Measurements from ENCODE around the gene NOTCH3. TPM values are rescaled to one million over a fixed set of nuclear protein-coding genes. Genes with fewer than 3 reads are reported as not detected.

Gene NOTCH3
- total RNA-seq, 1 donor: 51.8 TPM

DNA sequence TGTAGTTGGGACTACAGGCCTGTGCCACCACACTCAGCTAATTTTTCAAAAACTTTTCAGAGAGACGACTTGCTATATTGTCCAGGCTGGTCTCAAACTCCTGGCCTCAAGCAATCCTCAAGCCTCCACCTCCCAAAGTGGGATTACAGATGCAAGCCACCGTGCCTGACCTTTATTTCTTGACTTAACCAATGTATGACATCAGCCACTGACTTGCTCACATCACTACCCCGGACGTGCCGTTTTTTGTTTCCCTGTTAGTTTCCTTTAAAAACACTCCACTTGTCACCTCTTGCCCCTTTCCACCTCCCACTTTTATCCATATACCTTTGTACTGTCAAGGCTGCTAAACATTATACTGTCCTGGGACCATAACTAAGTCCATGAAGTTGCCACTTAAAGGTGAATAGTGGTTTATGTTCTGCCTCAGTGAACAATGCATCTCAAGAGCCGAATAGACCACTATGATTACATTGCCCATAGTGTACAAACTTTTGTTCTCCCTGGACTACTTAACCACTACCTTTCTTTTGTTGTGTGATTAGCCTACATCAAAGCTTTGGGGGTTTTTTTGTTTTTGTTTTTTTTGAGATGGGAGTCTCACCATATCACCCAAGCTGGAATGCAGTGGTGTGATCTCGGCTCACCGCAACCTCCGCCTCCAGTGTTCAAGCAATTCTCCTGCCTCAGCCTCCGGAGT lies 33.8 kb upstream of the NOTCH3 start:
- DNase-seq (ENCODE audit: insufficient read length, low spot score, missing footprints): peak; percentile 86
- no peak for TF ChIP-seq CTCF (IDR thresholded peaks at IDR 0.05; ENCODE audit: extremely low read depth, low read depth, low read length)
- peaks cover 40% of the 10 kb centered on the region for H3K36me3 ChIP-seq (ENCODE audit: insufficient read depth, low read length)

GRCh38 chr19:15231271-15231670 lies 30.5 kb upstream of the NOTCH3 start:
- Histone ChIP-seq H3K36me3 (ENCODE audit: insufficient read depth, low read length) (peaks cover 12% of the 10 kb centered on the region), H2AFZ (ENCODE audit: low read length) (no peak overlapping the region), H3K4me3 (ENCODE audit: insufficient read depth, low read length) (no peak overlapping the region), H3K4me2 (ENCODE audit: insufficient read depth, low read length) (no peak overlapping the region), H4K20me1 (ENCODE audit: insufficient read depth, low read length) (peaks cover under 1% of the 10 kb centered on the region), H3K79me2 (ENCODE audit: insufficient read depth, low read length) (no peaks in the 10 kb centered on the region), H3K9me3 (ENCODE audit: low read depth, low read length) (no peaks in the 10 kb centered on the region), H3K27ac (ENCODE audit: low read depth, low read length) (no peak overlapping the region), H3K4me1 (ENCODE audit: insufficient read depth, low read length) (no peaks in the 10 kb centered on the region), H3K27me3 (ENCODE audit: insufficient read depth, low read length) (peaks cover 7% of the 10 kb centered on the region)
- no peak for TF ChIP-seq CTCF (IDR thresholded peaks at IDR 0.05; ENCODE audit: extremely low read depth, low read depth, low read length)
- DNase-seq (ENCODE audit: insufficient read length, low spot score, missing footprints): no peak

More for the DNA sequence above, 33.8 kb upstream of the NOTCH3 start:
- Histone ChIP-seq H2AFZ (ENCODE audit: low read length) (no peak overlapping the region), H3K27me3 (ENCODE audit: insufficient read depth, low read length) (peaks cover 7% of the 10 kb centered on the region), H3K9me3 (ENCODE audit: low read depth, low read length) (no peaks in the 10 kb centered on the region), H3K4me3 (ENCODE audit: insufficient read depth, low read length) (no peak overlapping the region), H3K4me2 (ENCODE audit: insufficient read depth, low read length) (no peak overlapping the region), H3K4me1 (ENCODE audit: insufficient read depth, low read length) (no peaks in the 10 kb centered on the region), H3K27ac (ENCODE audit: low read depth, low read length) (no peak overlapping the region), H4K20me1 (ENCODE audit: insufficient read depth, low read length) (peaks cover 3% of the 10 kb centered on the region), H3K79me2 (ENCODE audit: insufficient read depth, low read length) (no peaks in the 10 kb centered on the region)

- no peak for TF ChIP-seq CTCF (IDR thresholded peaks at IDR 0.05; ENCODE audit: extremely low read depth, low read depth, low read length)
- H3K9me3 ChIP-seq (ENCODE audit: low read depth, low read length): no peaks in the 10 kb centered on the region
- peaks cover 6% of the 10 kb centered on the region for H3K27me3 ChIP-seq (ENCODE audit: insufficient read depth, low read length)
- H3K36me3 ChIP-seq (ENCODE audit: insufficient read depth, low read length): no peaks in the 10 kb centered on the region
- peaks cover 14% of the 10 kb centered on the region for H3K4me1 ChIP-seq (ENCODE audit: insufficient read depth, low read length)
- H4K20me1 ChIP-seq (ENCODE audit: insufficient read depth, low read length): no peaks in the 10 kb centered on the region
- H3K4me3 ChIP-seq (ENCODE audit: insufficient read depth, low read length): no peak overlapping the region
- no peak overlapping the region for H3K27ac ChIP-seq (ENCODE audit: low read depth, low read length)
- peak; percentile 31 for DNase-seq (ENCODE audit: insufficient read length, low spot score, missing footprints)
- H3K79me2 ChIP-seq (ENCODE audit: insufficient read depth, low read length): no peaks in the 10 kb centered on the region
- no peak overlapping the region for H2AFZ ChIP-seq (ENCODE audit: low read length)
- H3K4me2 ChIP-seq (ENCODE audit: insufficient read depth, low read length): no peak overlapping the region
Observed at GRCh38 chr19:15227261-15227660, 26.5 kb upstream of the NOTCH3 start.

- H3K9me3 ChIP-seq (ENCODE audit: low read depth, low read length): no peaks in the 10 kb centered on the region
- H3K27me3 ChIP-seq (ENCODE audit: insufficient read depth, low read length): no peaks in the 10 kb centered on the region
- no peak overlapping the region for H3K4me3 ChIP-seq (ENCODE audit: insufficient read depth, low read length)
- H3K4me2 ChIP-seq (ENCODE audit: insufficient read depth, low read length): no peak overlapping the region
- TF ChIP-seq CTCF (IDR thresholded peaks at IDR 0.05; ENCODE audit: extremely low read depth, low read depth, low read length): no peak
- H3K79me2 ChIP-seq (ENCODE audit: insufficient read depth, low read length): no peaks in the 10 kb centered on the region
- H2AFZ ChIP-seq (ENCODE audit: low read length): no peak overlapping the region
- H3K27ac ChIP-seq (ENCODE audit: low read depth, low read length): no peak overlapping the region
- no peaks in the 10 kb centered on the region for H3K36me3 ChIP-seq (ENCODE audit: insufficient read depth, low read length)
- peaks cover 15% of the 10 kb centered on the region for H3K4me1 ChIP-seq (ENCODE audit: insufficient read depth, low read length)
- H4K20me1 ChIP-seq (ENCODE audit: insufficient read depth, low read length): no peaks in the 10 kb centered on the region
- peak; percentile 71 for DNase-seq (ENCODE audit: insufficient read length, low spot score, missing footprints)
Observed at GRCh38 chr19:15225760-15226159, 25.0 kb upstream of the NOTCH3 start.

All from osteoblast (primary cell).